Cardiac muscle cell (in vitro differentiated cells and primary cell): ENCODE data around the gene FHOD1. TPM values are rescaled to one million over a fixed set of nuclear protein-coding genes. Genes with fewer than 3 reads are reported as not detected.

Experiments
- DNase-seq, 2 donors: peaks; one replicate each; pipeline versions ENCODE4 v3.0.0 to v3.0.0-alpha.2; 2010 to 2017; ENCODE audit warnings: low read depth in 1 of 2, low spot score in 1 of 2
- H3K27ac ChIP-seq: fragments of 200-600 bp; sonication (generic); 2 replicates; pipeline ENCODE4 v1.5.1; 2016
- H3K27me3 ChIP-seq: fragments of 200-600 bp; sonication (generic); 2 replicates; pipeline ENCODE4 v1.6.0; 2016; ENCODE audit warnings: control low read depth
- H3K36me3 ChIP-seq: fragments of 200-600 bp; sonication (generic); 2 replicates; pipeline ENCODE4 v1.5.1; 2016; ENCODE audit warnings: control low read depth
- H3K4me1 ChIP-seq: fragments of 200-600 bp; sonication (generic); 2 replicates; pipeline ENCODE4 v1.8.1; 2017; ENCODE audit warnings: low read depth, mild to moderate bottlenecking, mixed run types
- H3K4me3 ChIP-seq: fragments of 200-600 bp; sonication (generic); 2 replicates; pipeline ENCODE4 v1.5.1; 2016; ENCODE audit warnings: mild to moderate bottlenecking
- H3K9me3 ChIP-seq: fragments of 200-600 bp; sonication (generic); 2 replicates; pipeline ENCODE4 v1.5.1; 2017; ENCODE audit warnings: low read depth, mild to moderate bottlenecking, control low read depth
- CTCF ChIP-seq: IDR thresholded peaks from 2 replicates; pipeline ENCODE4 v1.5.1; 2012; ENCODE audit warnings: low read depth, mild to moderate bottlenecking, low read length
- polyA plus RNA-seq: library from polyadenylated mRNA; unstranded; fragments of >200 nt; fragmentation: Nextera tagmentation; extraction: Ambion mirVana; gene quantifications from 2 replicates; pipeline ENCODE4 v1.2.1, GENCODE V29; 2016
- total RNA-seq: library from RNA; depleted of rRNA; stranded (reverse); fragments of >200 nt; gene quantifications from 2 replicates; pipeline ENCODE4 v1.2.3, GENCODE V29; 2016

Gene FHOD1
- total and polyA plus RNA-seq, 2 experiments from 2014 or later: 17.9 to 18.5 TPM

GRCh38 chr16:67198238-67198734 is 49.0 kb downstream of the FHOD1 start:
- peak; percentile 57 for TF ChIP-seq CTCF
- peaks cover 34% of the 10 kb centered on the region for H3K36me3 ChIP-seq
- no peaks in the 10 kb centered on the region for H3K9me3 ChIP-seq
- no peak overlapping the region for H3K4me3 ChIP-seq
- H3K27me3 ChIP-seq: no peaks in the 10 kb centered on the region
- peak; percentile 15 to 37 for DNase-seq
- H3K4me1 ChIP-seq: peaks cover under 1% of the 10 kb centered on the region
- H3K27ac ChIP-seq: no peak overlapping the region

- Histone ChIP-seq H3K36me3 (peaks cover 34% of the 10 kb centered on the region), H3K4me3 (no peak overlapping the region), H3K9me3 (no peaks in the 10 kb centered on the region), H3K4me1 (peaks cover 6% of the 10 kb centered on the region), H3K27me3 (no peaks in the 10 kb centered on the region), H3K27ac (no peak overlapping the region)
- no peak for DNase-seq
- no peak for TF ChIP-seq CTCF
These were observed 49.6 kb downstream of the FHOD1 start for GRCh38 chr16:67197704-67198103.

- peaks cover 34% of the 10 kb centered on the region for H3K36me3 ChIP-seq
- no peak for TF ChIP-seq CTCF
These were observed 50.4 kb downstream of the FHOD1 start for GRCh38 chr16:67196881-67197280.

GRCh38 chr16:67195676-67196075 is 51.6 kb downstream of the FHOD1 start:
- Histone ChIP-seq H3K4me1 (peaks cover 7% of the 10 kb centered on the region), H3K36me3 (peaks cover 34% of the 10 kb centered on the region), H3K4me3 (no peak overlapping the region), H3K27ac (no peak overlapping the region), H3K27me3 (no peaks in the 10 kb centered on the region), H3K9me3 (no peaks in the 10 kb centered on the region)
- no peak for TF ChIP-seq CTCF
- DNase-seq: no peak

More at GRCh38 chr16:67196881-67197280, 50.4 kb downstream of the FHOD1 start:
- no peaks in the 10 kb centered on the region for H3K9me3 ChIP-seq
- no peaks in the 10 kb centered on the region for H3K27me3 ChIP-seq
- H3K4me3 ChIP-seq: no peak overlapping the region
- peaks cover 7% of the 10 kb centered on the region for H3K4me1 ChIP-seq
- no peak for DNase-seq
- H3K27ac ChIP-seq: no peak overlapping the region

GRCh38 chr16:67194260-67194659 is 53.0 kb downstream of the FHOD1 start:
- Histone ChIP-seq H3K27ac (no peak overlapping the region), H3K36me3 (peaks cover 34% of the 10 kb centered on the region), H3K9me3 (no peaks in the 10 kb centered on the region), H3K4me1 (peaks cover 7% of the 10 kb centered on the region), H3K27me3 (no peaks in the 10 kb centered on the region), H3K4me3 (no peak overlapping the region)
- DNase-seq: no peak
- TF ChIP-seq CTCF: no peak
